HCT116 (cell line): ENCODE data around the gene RPUSD3.

Experiments used
- CBX3 ChIP-seq: IDR thresholded peaks from 2 replicates; pipeline ENCODE4 v1.6.1; 2012; ENCODE audit warnings: low read depth
- CTCF ChIP-seq, 3 experiments: fragments of 200-600 bp in 1 of 3; sonication (generic) in 1 of 3; IDR thresholded peaks in 2 of 3; conservative IDR thresholded peaks in 1 of 3; 2 replicates each; pipeline ENCODE4 v1.5.1; 2012 to 2017; ENCODE audit warnings: low read depth in 2 of 3, low read length in 2 of 3, antibody characterized with exemption in 1 of 3, borderline replicate concordance in 1 of 3, control low read depth in 1 of 3, mild to moderate bottlenecking in 1 of 3, mixed read lengths in 1 of 3, mixed run types in 1 of 3, moderate library complexity in 1 of 3; ENCODE audit not compliant: insufficient read depth in 1 of 3
- EGR1 ChIP-seq: IDR thresholded peaks from 2 replicates; pipeline ENCODE4 v1.6.1; 2012; ENCODE audit warnings: low read depth
- EZH2 ChIP-seq: fragments of 200-600 bp; sonication (generic); IDR thresholded peaks from 2 replicates; pipeline ENCODE4 v1.6.1; 2017; ENCODE audit warnings: antibody characterized with exemption, mixed run types
- FOSL1 ChIP-seq: IDR thresholded peaks from 2 replicates; pipeline ENCODE4 v1.6.1; 2012; ENCODE audit warnings: low read depth
- MAX ChIP-seq: IDR thresholded peaks from 2 replicates; pipeline ENCODE4 v1.6.1; 2012
- POLR2A ChIP-seq: IDR thresholded peaks from 2 replicates; pipeline ENCODE4 v1.7.0; 2011; ENCODE audit warnings: borderline replicate concordance; ENCODE audit not compliant: insufficient read depth, insufficient read length; ENCODE audit errors: extremely low read depth
- POLR2AphosphoS5 ChIP-seq: IDR thresholded peaks from 2 replicates; pipeline ENCODE4 v1.6.1; 2011; ENCODE audit warnings: mild to moderate bottlenecking, low read depth, low read length, moderate library complexity
- SIN3A ChIP-seq: IDR thresholded peaks from 2 replicates; pipeline ENCODE4 v1.6.1; 2012; ENCODE audit warnings: low read depth
- SP1 ChIP-seq: IDR thresholded peaks from 2 replicates; pipeline ENCODE4 v1.6.1; 2012; ENCODE audit warnings: low read depth
- ZBTB33 ChIP-seq: IDR thresholded peaks from 2 replicates; pipeline ENCODE4 v1.6.1; 2011; ENCODE audit warnings: mild to moderate bottlenecking, low read length, moderate library complexity; ENCODE audit not compliant: insufficient replicate concordance; ENCODE audit errors: extremely low read depth
- ZFX ChIP-seq: fragments of 450-650 bp; IDR thresholded peaks from 2 replicates; pipeline ENCODE4 v1.6.1; 2017

- no peak for TF ChIP-seq CTCF (IDR thresholded peaks at IDR 0.05 in 2 of 3, conservative IDR thresholded peaks at IDR 0.05 in 1 of 3; ENCODE audit: borderline replicate concordance in 1 of 3, insufficient read depth in 1 of 3, low read depth in 2 of 3, low read length in 2 of 3)
- TF ChIP-seq FOSL1: no peak
- TF ChIP-seq POLR2A: no peak
- no peak for TF ChIP-seq EZH2
- TF ChIP-seq POLR2AphosphoS5: no peak
- TF ChIP-seq CBX3: no peak
- no peak for TF ChIP-seq ZFX
- no peak for TF ChIP-seq EGR1
- no peak for TF ChIP-seq SIN3A
- TF ChIP-seq MAX: no peak
- no peak for TF ChIP-seq SP1
- no peak for TF ChIP-seq ZBTB33
Measured at GRCh38 chr3:9820543-9820942, 23.3 kb downstream of the RPUSD3 start.
